GM12892 (cell line): Measurements from ENCODE around the gene HCRTR1.
A peak's percentile ranks its signal among the peaks of the same experiment; 100 is the strongest.

Experiments used
- DNase-seq: peaks from one replicate; pipeline ENCODE4 v3.0.0; 2011; ENCODE audit not compliant: insufficient read length
- FAIRE-seq: peaks from 2 replicates; lab custom pipeline; 2011; peaks lifted over from hg19 to GRCh38; lab: Jason Lieb, UNC
- POLR2A ChIP-seq: IDR thresholded peaks from 2 replicates; pipeline ENCODE4 v1.6.1; 2011; ENCODE audit warnings: low read depth, low read length, control low read depth
- POLR2AphosphoS5 ChIP-seq: IDR thresholded peaks from 2 replicates; pipeline ENCODE4 v1.6.1; 2011; ENCODE audit warnings: low read depth, low read length, control low read depth
- TAF1 ChIP-seq: IDR thresholded peaks from 2 replicates; pipeline ENCODE4 v1.6.1; 2011; ENCODE audit warnings: low read depth, mild to moderate bottlenecking, control low read depth, low read length, borderline replicate concordance

The HCRTR1 gene

DNA sequence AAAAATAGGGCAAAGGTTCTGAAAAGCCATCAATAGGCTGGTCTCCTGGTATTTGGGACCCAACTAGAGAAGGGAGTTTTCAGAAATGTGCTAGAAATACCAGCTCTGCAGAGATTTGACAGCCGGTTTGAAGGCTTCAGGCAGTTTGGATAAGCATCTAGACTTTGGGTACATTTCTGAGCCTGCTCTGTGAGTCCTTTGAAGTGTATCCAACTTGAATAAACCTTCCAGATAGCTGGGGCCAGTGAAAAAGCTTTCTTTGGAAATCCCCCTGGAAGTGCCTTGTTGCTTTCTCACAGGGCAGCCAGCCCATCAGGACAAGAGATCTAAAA is 33.6 kb downstream of the HCRTR1 start:
- FAIRE-seq (peak; percentile 42), DNase-seq (no peak)
- TF ChIP-seq POLR2A (no peak), POLR2AphosphoS5 (no peak), TAF1 (no peak)

- no peak for DNase-seq
- FAIRE-seq: no peak
These were observed 34.3 kb downstream of the HCRTR1 start for GRCh38 chr1:31651766-31652165.

DNA sequence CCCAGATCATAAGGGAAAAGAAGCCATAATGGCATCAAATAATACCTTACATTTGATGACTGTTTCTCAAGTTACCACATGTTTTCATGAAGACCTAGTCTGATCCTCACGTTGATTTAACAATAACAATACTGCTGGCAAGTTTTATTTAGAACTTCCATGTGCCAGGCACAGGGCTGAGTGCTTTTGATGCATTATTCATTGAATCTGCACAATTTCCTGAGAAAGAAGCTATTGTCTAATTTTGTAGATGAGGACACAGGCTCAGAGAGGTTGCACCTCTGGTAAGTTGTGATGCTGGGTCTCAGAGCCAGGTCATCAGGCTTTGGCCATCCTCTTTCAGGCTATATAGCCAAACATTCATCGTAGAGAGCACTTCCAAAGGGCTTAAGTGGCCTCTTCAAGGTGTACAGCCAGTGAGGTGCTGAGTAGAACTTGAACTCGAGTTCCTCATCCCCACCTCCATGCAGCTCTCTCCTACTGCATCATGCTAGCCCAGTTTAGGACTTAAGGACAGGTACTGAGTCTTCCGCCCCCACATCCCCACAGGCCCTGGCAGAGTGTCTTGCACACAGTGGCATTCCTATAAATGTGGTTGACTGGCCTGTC is 35.5 kb downstream of the HCRTR1 start:
- no peak for FAIRE-seq
- DNase-seq: no peak
- TF ChIP-seq POLR2A (no peak), POLR2AphosphoS5 (no peak), TAF1 (no peak)

More at GRCh38 chr1:31651766-31652165, 34.3 kb downstream of the HCRTR1 start:
- TF ChIP-seq POLR2AphosphoS5 (no peak), POLR2A (no peak), TAF1 (no peak)

DNA sequence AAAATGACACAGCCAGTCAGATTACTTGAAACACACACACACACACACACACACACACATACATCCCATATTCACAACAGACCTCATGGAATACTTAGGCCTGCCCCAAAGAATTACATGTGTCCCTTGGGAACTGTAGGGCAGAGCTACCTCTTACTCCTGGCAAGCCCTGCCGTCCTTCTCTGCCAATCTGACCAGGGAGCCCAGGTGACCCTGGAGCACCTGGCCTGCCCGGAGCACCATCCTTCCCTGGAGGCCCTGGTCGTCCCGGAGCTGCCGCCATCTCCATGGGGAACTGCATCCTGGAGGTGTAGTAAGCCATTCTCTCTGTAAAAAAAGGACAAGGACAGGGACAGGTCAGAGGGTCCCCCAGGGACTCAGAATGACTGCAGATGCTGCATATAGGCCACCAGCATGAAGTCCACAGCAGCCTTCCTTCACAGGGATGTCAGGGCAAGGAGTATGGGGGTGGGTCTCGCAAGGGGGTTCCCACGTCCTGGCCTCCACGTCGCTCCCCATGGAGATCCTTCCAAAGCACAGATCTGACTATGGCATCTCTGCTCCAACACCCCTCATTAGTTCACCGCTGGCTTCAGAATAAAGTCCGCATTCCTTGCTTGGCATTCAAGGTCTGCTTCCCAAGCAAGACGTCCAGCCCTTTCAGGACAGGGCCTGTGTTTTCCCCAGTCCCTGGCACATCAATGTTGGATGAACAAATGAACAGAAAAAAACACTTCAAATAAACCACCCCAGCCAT is 36.4 kb downstream of the HCRTR1 start:
- DNase-seq (no peak), FAIRE-seq (no peak)
- TF ChIP-seq POLR2A: no peak
- no peak for TF ChIP-seq TAF1

- DNase-seq (no peak), FAIRE-seq (no peak)
- TF ChIP-seq POLR2A: no peak
These were observed 36.9 kb downstream of the HCRTR1 start for GRCh38 chr1:31654474-31654776.

GRCh38 chr1:31655104-31655503 is 37.6 kb downstream of the HCRTR1 start:
- DNase-seq: no peak
- TF ChIP-seq POLR2AphosphoS5 (no peak), POLR2A (no peak), TAF1 (no peak)
- no peak for FAIRE-seq

DNA sequence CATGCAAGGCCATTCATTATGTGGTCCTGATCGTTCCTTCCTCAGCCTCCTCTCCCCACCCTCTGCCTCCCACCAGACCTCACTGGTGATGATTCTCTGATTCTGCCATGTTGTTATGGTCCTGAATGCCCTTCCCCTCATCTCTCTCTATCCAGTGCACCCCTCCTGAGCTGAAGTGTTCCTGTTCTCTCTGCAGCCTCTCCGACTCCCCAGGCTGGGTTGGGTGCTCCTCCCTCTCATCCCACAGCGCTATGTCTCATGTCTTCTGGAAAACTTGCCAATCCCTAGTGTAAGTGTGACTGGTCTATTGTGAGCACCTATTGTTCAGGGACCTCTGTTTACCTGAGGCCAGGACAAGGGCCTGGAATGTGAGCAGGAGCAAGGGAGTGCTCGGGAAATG is 38.3 kb downstream of the HCRTR1 start:
- no peak for TF ChIP-seq TAF1
- TF ChIP-seq POLR2AphosphoS5: no peak
- TF ChIP-seq POLR2A: no peak
- DNase-seq: no peak
- FAIRE-seq: no peak

DNA sequence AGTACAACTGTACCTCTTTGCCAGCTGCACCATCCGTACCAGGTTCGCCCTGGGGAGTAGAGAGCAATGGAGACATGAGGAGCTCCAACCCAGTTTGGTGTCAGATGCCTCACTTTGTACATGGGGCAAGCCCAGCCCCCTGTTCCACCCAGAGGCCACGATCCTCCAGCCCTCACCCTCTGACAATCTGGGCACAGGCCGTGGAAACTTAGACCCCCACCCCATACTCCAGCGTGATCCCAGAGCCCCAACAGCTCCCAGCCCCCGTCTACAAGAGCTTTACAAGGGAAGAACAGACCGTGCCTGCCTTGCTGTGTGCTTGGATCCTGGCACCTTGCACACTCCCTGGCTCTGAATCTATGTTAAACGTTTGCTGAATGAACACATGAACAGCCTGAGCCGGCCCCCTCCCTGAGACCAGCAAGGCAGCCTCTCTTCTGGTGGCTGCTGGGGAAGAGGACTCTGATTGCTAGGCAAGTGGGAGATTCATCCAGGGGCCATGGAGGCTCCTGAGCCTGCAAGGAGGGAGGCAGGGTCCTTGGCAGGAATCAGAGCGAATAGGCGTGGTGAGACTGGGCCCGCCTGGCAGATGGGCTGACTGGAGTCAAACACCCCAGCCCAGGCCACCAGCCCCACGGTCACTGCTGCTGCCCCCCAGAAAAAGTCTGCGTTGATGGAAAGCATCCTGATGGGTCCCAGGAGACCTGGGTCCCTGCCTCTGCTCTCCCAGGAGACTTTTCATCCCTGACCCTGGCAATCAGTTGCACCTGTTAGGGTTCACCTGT is 39.7 kb downstream of the HCRTR1 start:
- FAIRE-seq (no peak), DNase-seq (no peak)
- TF ChIP-seq POLR2AphosphoS5: no peak
- TF ChIP-seq POLR2A: no peak
- TF ChIP-seq TAF1: no peak

DNA sequence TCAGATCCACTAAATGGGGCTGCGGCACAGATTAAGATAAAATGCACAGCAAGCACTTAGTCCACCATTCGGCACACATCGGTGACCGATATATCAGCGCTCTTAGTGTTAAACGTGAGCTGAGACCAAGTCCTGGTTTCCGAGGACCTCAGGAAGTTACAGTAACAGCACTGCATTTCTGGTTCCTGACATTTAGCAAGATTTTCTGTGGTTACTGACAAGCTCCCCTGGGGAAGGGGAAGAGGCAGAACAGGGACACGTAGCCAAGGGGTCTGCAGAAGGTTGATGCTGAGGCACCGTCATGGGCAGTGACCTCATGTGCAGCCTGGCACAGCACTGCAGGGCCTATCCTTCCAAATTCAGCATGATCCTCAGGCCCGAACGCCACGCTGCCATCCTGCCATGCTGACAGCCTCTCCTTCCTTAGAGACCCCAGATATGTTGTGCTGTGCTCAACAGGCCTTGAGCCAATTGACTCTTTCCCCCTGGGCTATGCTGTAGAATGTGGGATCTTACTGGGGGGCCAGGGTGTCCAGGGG is 40.6 kb downstream of the HCRTR1 start:
- DNase-seq (no peak), FAIRE-seq (no peak)
- no peak for TF ChIP-seq TAF1
- TF ChIP-seq POLR2AphosphoS5: no peak
- no peak for TF ChIP-seq POLR2A

GRCh38 chr1:31658721-31659120 is 41.2 kb downstream of the HCRTR1 start:
- no peak for DNase-seq
- TF ChIP-seq POLR2A (no peak), POLR2AphosphoS5 (no peak), TAF1 (no peak)
- no peak for FAIRE-seq

DNA sequence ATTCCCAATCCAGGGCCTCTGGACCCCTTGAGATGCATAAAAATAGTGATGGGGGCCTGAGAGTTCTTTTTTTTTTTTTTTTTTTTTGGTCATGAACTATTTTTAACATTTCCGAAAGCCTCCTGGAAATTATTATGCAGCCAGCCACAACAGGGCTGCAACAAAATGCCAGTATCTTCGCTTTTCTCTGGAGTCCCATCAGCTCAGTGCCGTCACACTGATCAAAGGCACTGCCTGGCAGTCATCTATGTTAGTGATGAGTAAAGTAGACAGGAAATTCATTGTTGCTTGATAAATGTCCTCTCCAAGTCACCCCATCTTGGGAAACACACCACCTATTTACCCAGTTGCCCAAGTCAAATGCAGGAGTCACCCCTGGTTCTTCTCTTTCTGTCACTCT is 42.4 kb downstream of the HCRTR1 start:
- FAIRE-seq (no peak), DNase-seq (no peak)
- TF ChIP-seq POLR2A (no peak), POLR2AphosphoS5 (no peak), TAF1 (no peak)

DNA sequence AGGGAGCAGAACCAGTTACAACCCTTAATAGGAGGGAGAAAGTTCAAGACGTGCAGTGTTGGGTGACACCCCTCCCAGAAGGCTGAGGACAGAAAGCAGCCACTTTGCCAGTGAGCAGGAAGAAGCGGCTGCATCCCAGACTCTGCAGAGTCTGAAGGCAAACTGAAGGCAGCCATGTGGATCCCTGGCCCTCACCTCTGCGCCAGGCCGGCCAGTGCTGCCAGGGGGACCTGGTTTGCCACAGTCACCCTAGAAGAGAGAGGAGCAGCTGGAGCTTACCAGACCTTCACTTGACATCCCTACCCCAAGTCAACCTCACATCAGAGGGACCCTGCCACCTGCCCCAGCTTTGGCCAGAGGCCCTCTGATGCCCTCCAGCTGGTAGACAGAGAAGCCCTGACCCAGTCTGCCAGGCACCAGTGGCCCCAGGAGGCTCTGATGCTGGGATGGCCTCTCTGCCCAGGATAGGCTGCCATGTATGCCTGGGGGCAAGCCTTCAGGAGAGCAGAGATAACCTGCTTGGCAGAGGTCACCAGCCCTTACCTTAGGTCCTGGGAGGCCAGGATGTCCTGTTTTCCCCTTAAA is 43.5 kb downstream of the HCRTR1 start:
- FAIRE-seq: no peak
- no peak for DNase-seq
- no peak for TF ChIP-seq POLR2AphosphoS5
- TF ChIP-seq POLR2A: no peak
- TF ChIP-seq TAF1: no peak
